Smooth muscle cell (in vitro differentiated cells): ENCODE measurements around the gene CMTM8. TPM values are rescaled to one million over a fixed set of nuclear protein-coding genes. Genes with fewer than 3 reads are reported as not detected.

Source experiments
- DNase-seq: peaks from one replicate; lab custom pipeline; 2025; ENCODE audit not compliant: unreplicated experiment; lab: John Stamatoyannopoulos, UW
- H2AFZ ChIP-seq: fragments of 200-600 bp; sonication (generic); 2 replicates; pipeline ENCODE4 v1.6.0; 2016; ENCODE audit warnings: antibody characterized with exemption, low read depth, mild to moderate bottlenecking
- H3F3A ChIP-seq: fragments of 200-600 bp; sonication (generic); 2 replicates; pipeline ENCODE4 v1.6.0; 2017; ENCODE audit warnings: antibody characterized with exemption, low read depth
- H3K27ac ChIP-seq: fragments of 200-600 bp; sonication (generic); 2 replicates; pipeline ENCODE4 v1.5.1; 2016; ENCODE audit warnings: low read depth, mild to moderate bottlenecking
- H3K27me3 ChIP-seq: fragments of 200-600 bp; sonication (generic); 2 replicates; pipeline ENCODE4 v1.6.1; 2016; ENCODE audit warnings: low read depth, mild to moderate bottlenecking
- H3K36me3 ChIP-seq: fragments of 200-600 bp; sonication (generic); 2 replicates; pipeline ENCODE4 v1.5.1; 2016; ENCODE audit warnings: low read depth
- H3K4me1 ChIP-seq: fragments of 200-600 bp; sonication (generic); 2 replicates; pipeline ENCODE4 v1.5.1; 2016; ENCODE audit warnings: low read depth
- H3K4me2 ChIP-seq: fragments of 200-600 bp; sonication (generic); 2 replicates; pipeline ENCODE4 v1.6.0; 2016; ENCODE audit warnings: mild to moderate bottlenecking
- H3K4me3 ChIP-seq: fragments of 200-600 bp; sonication (generic); 2 replicates; pipeline ENCODE4 v1.5.1; 2016; ENCODE audit warnings: mild to moderate bottlenecking
- H3K79me2 ChIP-seq: fragments of 200-600 bp; sonication (generic); 2 replicates; pipeline ENCODE4 v1.6.0; 2016; ENCODE audit warnings: low read depth, mild to moderate bottlenecking
- H3K9ac ChIP-seq: fragments of 200-600 bp; sonication (generic); 2 replicates; pipeline ENCODE4 v1.6.0; 2016; ENCODE audit warnings: low read depth
- H3K9me3 ChIP-seq: fragments of 200-600 bp; sonication (generic); replicated peaks from 2 replicates; pipeline ENCODE4 v1.5.1; 2016; ENCODE audit warnings: low read depth
- H4K20me1 ChIP-seq: fragments of 200-600 bp; sonication (generic); 2 replicates; pipeline ENCODE4 v1.6.0; 2016; ENCODE audit warnings: low read depth
- CTCF ChIP-seq: fragments of 200-600 bp; sonication (generic); IDR thresholded peaks from 2 replicates; pipeline ENCODE4 v1.5.1; 2017; ENCODE audit warnings: borderline replicate concordance, mild to moderate bottlenecking, antibody characterized with exemption; ENCODE audit not compliant: insufficient read depth, poor library complexity, severe bottlenecking
- whole genome bisulfite sequencing: methylation state at CpG from one replicate; pipeline ENCODE4 v1.1.7; 2016; ENCODE audit warnings: low lambda C conversion rate; 5-methylcytosine and 5-hydroxymethylcytosine counted together
- polyA plus RNA-seq: library from polyadenylated mRNA; unstranded; fragments of >200 nt; fragmentation: Nextera tagmentation; extraction: Ambion mirVana; gene quantifications from 2 replicates; pipeline ENCODE4 v1.2.1, GENCODE V29; 2016
- total RNA-seq: library from RNA; depleted of rRNA; stranded (reverse); fragments of >200 nt; gene quantifications from 2 replicates; pipeline ENCODE4 v1.2.3, GENCODE V29; 2014

The CMTM8 gene
- total and polyA plus RNA-seq, 2 experiments from 2014 or later = 1.9 TPM

- Histone ChIP-seq H3K4me1 (no peaks in the 10 kb centered on the region), H3F3A (no peaks in the 10 kb centered on the region), H3K4me3 (no peak overlapping the region), H3K27ac (no peak overlapping the region), H3K27me3 (peaks cover 16% of the 10 kb centered on the region), H3K79me2 (no peaks in the 10 kb centered on the region), H3K4me2 (no peak overlapping the region), H4K20me1 (no peaks in the 10 kb centered on the region), H2AFZ (no peak overlapping the region), H3K9ac (no peak overlapping the region), H3K9me3 (no peaks in the 10 kb centered on the region), H3K36me3 (no peaks in the 10 kb centered on the region)
- DNase-seq = no peak
- WGBS = 95% methylated on average over 4 of the region's 4 CpGs
- no peak for TF ChIP-seq CTCF
These were observed 2.6 kb downstream of the CMTM8 start for GRCh38 chr3:32241100-32241499.

GRCh38 chr3:32243519-32243918, 5.0 kb downstream of the CMTM8 start:
- no peak for TF ChIP-seq CTCF

GRCh38 chr3:32245200-32245599, 6.7 kb downstream of the CMTM8 start:
- WGBS = 87% methylated on average over 2 of the region's 2 CpGs
- no peak overlapping the region for H3K4me3 ChIP-seq
- no peaks in the 10 kb centered on the region for H4K20me1 ChIP-seq
- H3K4me2 ChIP-seq = no peak overlapping the region
- H3K79me2 ChIP-seq = no peaks in the 10 kb centered on the region
- H3K9ac ChIP-seq = no peak overlapping the region
- no peaks in the 10 kb centered on the region for H3K9me3 ChIP-seq
- no peak overlapping the region for H2AFZ ChIP-seq
- no peaks in the 10 kb centered on the region for H3K27me3 ChIP-seq
- H3K36me3 ChIP-seq = no peaks in the 10 kb centered on the region
- no peak overlapping the region for H3K27ac ChIP-seq
- no peaks in the 10 kb centered on the region for H3K4me1 ChIP-seq
- no peak for TF ChIP-seq CTCF
- peaks cover 3% of the 10 kb centered on the region for H3F3A ChIP-seq
- no peak for DNase-seq

More at GRCh38 chr3:32243519-32243918, 5.0 kb downstream of the CMTM8 start:
- H3K9me3 ChIP-seq = no peaks in the 10 kb centered on the region
- H3K4me2 ChIP-seq = no peak overlapping the region
- H3K36me3 ChIP-seq = no peaks in the 10 kb centered on the region
- H3K4me1 ChIP-seq = no peaks in the 10 kb centered on the region
- H3K9ac ChIP-seq = no peak overlapping the region
- H2AFZ ChIP-seq = no peak overlapping the region
- 88% methylated on average over 2 of the region's 2 CpGs for WGBS
- no peaks in the 10 kb centered on the region for H4K20me1 ChIP-seq
- no peaks in the 10 kb centered on the region for H3K79me2 ChIP-seq
- H3K27me3 ChIP-seq = no peaks in the 10 kb centered on the region
- H3K27ac ChIP-seq = no peak overlapping the region
- H3K4me3 ChIP-seq = no peak overlapping the region
- DNase-seq = no peak
- H3F3A ChIP-seq = no peaks in the 10 kb centered on the region

GRCh38 chr3:32246079-32246675, 7.7 kb downstream of the CMTM8 start:
- Histone ChIP-seq H3K36me3 (no peaks in the 10 kb centered on the region), H4K20me1 (no peaks in the 10 kb centered on the region), H3K9me3 (no peaks in the 10 kb centered on the region), H3F3A (peaks cover 3% of the 10 kb centered on the region), H2AFZ (no peak overlapping the region), H3K9ac (no peak overlapping the region), H3K27me3 (no peaks in the 10 kb centered on the region), H3K27ac (no peak overlapping the region), H3K4me2 (no peak overlapping the region), H3K4me1 (no peaks in the 10 kb centered on the region), H3K4me3 (no peak overlapping the region), H3K79me2 (no peaks in the 10 kb centered on the region)
- TF ChIP-seq CTCF = no peak
- 93% methylated on average over 4 of the region's 4 CpGs for WGBS
- no peak for DNase-seq
